Measurements from ENCODE around the gene ACOX1. TPM values are rescaled to one million over a fixed set of nuclear protein-coding genes. Genes with fewer than 3 reads are reported as not detected.
A peak's percentile ranks its signal among the peaks of the same experiment; 100 is the strongest.

ACOX1 gene
- total and polyA plus RNA-seq, 2 of the 13 experiments (the other 11 are each of a cell fraction or from before 2014, with no cell fraction given) = 86.4 to 120 TPM

GRCh38 chr17:75979705-75980187 lies 780 bp upstream of the ACOX1 start (continued):
- TF ChIP-seq NCOR1 (IDR thresholded peaks at IDR 0.05; ENCODE audit: borderline replicate concordance, low read length) (no peak), BATF2 (CRISPR knock-in tag; IDR thresholded peaks at IDR 0.05) (no peak), ARID3A (IDR thresholded peaks at IDR 0.05; ENCODE audit: low read depth, low read length) (no peak), ZNF235 (CRISPR knock-in tag; IDR thresholded peaks at IDR 0.05; ENCODE audit: borderline replicate concordance) (0 out of 2 replicates have a peak, but pooled peaks have one; percentile 53), KAT7 (CRISPR knock-in tag; IDR thresholded peaks at IDR 0.05; ENCODE audit: borderline replicate concordance) (no peak; the same call in 1 of the 2 replicates), BRCA1 (CRISPR knock-in tag; IDR thresholded peaks at IDR 0.05) (no peak), ZNF883 (CRISPR knock-in tag; IDR thresholded peaks at IDR 0.05; ENCODE audit: not compliant biosample characterization) (peak; percentile 45), RBFOX2 (IDR thresholded peaks at IDR 0.05; ENCODE audit: low read depth, low read length) (no peak), IRF1 (CRISPR knock-in tag; IDR thresholded peaks at IDR 0.05; ENCODE audit: low read depth) (no peak), ZNF138 (CRISPR knock-in tag; IDR thresholded peaks at IDR 0.05; ENCODE audit: low read depth) (0 out of 2 replicates have a peak, but pooled peaks have one; percentile 7), ZIK1 (CRISPR knock-in tag; IDR thresholded peaks at IDR 0.05; ENCODE audit: borderline replicate concordance, low read depth) (no peak), HDAC1 (CRISPR knock-in tag; IDR thresholded peaks at IDR 0.05) (no peak), ZBTB7A (CRISPR knock-in tag; IDR thresholded peaks at IDR 0.05) (0 out of 2 replicates have a peak, but pooled peaks have one; percentile 10), HOXA7 (CRISPR knock-in tag; IDR thresholded peaks at IDR 0.05) (no peak), ZNF790 (CRISPR knock-in tag; IDR thresholded peaks at IDR 0.05; ENCODE audit: borderline replicate concordance) (peak; percentile 45; the same call in 1 of the 2 replicates), STAG1 (CRISPR knock-in tag; IDR thresholded peaks at IDR 0.05) (no peak), ZMAT5 (CRISPR knock-in tag; IDR thresholded peaks at IDR 0.05; ENCODE audit: borderline replicate concordance, low read depth) (no peak), MIER2 (CRISPR knock-in tag; IDR thresholded peaks at IDR 0.05) (no peak), TMF1 (CRISPR knock-in tag; IDR thresholded peaks at IDR 0.05; ENCODE audit: low read depth) (peak; percentile 20; the same call in 1 of the 2 replicates)
- TF ChIP-seq, protein P1, sequence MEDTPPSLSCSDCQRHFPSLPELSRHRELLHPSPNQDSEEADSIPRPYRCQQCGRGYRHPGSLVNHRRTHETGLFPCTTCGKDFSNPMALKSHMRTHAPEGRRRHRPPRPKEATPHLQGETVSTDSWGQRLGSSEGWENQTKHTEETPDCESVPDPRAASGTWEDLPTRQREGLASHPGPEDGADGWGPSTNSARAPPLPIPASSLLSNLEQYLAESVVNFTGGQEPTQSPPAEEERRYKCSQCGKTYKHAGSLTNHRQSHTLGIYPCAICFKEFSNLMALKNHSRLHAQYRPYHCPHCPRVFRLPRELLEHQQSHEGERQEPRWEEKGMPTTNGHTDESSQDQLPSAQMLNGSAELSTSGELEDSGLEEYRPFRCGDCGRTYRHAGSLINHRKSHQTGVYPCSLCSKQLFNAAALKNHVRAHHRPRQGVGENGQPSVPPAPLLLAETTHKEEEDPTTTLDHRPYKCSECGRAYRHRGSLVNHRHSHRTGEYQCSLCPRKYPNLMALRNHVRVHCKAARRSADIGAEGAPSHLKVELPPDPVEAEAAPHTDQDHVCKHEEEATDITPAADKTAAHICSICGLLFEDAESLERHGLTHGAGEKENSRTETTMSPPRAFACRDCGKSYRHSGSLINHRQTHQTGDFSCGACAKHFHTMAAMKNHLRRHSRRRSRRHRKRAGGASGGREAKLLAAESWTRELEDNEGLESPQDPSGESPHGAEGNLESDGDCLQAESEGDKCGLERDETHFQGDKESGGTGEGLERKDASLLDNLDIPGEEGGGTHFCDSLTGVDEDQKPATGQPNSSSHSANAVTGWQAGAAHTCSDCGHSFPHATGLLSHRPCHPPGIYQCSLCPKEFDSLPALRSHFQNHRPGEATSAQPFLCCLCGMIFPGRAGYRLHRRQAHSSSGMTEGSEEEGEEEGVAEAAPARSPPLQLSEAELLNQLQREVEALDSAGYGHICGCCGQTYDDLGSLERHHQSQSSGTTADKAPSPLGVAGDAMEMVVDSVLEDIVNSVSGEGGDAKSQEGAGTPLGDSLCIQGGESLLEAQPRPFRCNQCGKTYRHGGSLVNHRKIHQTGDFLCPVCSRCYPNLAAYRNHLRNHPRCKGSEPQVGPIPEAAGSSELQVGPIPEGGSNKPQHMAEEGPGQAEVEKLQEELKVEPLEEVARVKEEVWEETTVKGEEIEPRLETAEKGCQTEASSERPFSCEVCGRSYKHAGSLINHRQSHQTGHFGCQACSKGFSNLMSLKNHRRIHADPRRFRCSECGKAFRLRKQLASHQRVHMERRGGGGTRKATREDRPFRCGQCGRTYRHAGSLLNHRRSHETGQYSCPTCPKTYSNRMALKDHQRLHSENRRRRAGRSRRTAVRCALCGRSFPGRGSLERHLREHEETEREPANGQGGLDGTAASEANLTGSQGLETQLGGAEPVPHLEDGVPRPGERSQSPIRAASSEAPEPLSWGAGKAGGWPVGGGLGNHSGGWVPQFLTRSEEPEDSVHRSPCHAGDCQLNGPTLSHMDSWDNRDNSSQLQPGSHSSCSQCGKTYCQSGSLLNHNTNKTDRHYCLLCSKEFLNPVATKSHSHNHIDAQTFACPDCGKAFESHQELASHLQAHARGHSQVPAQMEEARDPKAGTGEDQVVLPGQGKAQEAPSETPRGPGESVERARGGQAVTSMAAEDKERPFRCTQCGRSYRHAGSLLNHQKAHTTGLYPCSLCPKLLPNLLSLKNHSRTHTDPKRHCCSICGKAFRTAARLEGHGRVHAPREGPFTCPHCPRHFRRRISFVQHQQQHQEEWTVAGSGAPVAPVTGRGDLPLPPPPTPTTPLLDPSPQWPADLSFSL (CRISPR knock-in tag; IDR thresholded peaks at IDR 0.05) = 0 out of 2 replicates have a peak, but pooled peaks have one; percentile 32
